Motor neuron (in vitro differentiated cells): ENCODE data around the gene FRMD4A. TPM values are rescaled to one million over a fixed set of nuclear protein-coding genes. Genes with fewer than 3 reads are reported as not detected.
"Not testable (repeated sequence)": the region's sequence is repeated elsewhere in the genome, so short reads cannot be mapped to it uniquely, and the experiment has no call there.

ENCODE experiments used
- ATAC-seq, 8 experiments: fragments of 200-7000 bp; cut with Tn5 transposase; replicated peaks in 6 of 8; 2 replicates each; pipeline ENCODE4 v1.8.0; 2021; ENCODE audit warnings: mild to moderate bottlenecking in 8 of 8, moderate library complexity in 8 of 8
- H3K27ac ChIP-seq, 2 donors: fragments of 250-450 bp; sonication (Bioruptor Pico); 2 replicates each; pipeline ENCODE4 v1.9.0; 2021; ENCODE audit warnings: antibody characterized with exemption in 2 of 2, mild to moderate bottlenecking in 2 of 2, moderate library complexity in 1 of 2
- H3K4me1 ChIP-seq, 2 donors: fragments of 250-450 bp; sonication (Bioruptor Pico); replicated peaks in 1 of 2; 2 replicates each; pipeline ENCODE4 v1.6.1; 2021; ENCODE audit warnings: antibody characterized with exemption in 2 of 2, mild to moderate bottlenecking in 2 of 2, moderate library complexity in 1 of 2
- H3K4me3 ChIP-seq, 5 donors: fragments of 250-450 bp; sonication (Bioruptor Pico); 2 replicates each; pipeline ENCODE4 v1.9.0; 2021; ENCODE audit warnings: antibody characterized with exemption in 5 of 5, mild to moderate bottlenecking in 5 of 5, moderate library complexity in 4 of 5
- WGBS, 10 experiments: fragments of 450-650 bp; shearing (Covaris generic); methylation state at CpG; one replicate each; pipeline ENCODE4 v1.0.0; 2022; 5-methylcytosine and 5-hydroxymethylcytosine counted together
- in situ Hi-C, 9 experiments: fragments of 400-800 bp; cut with MboI; loops; one replicate each; pipeline ENCODE4 v1.15.0; 2021; ENCODE audit warnings: low sequenced_read_pairs in 9 of 9, low pct_unique_long_range_greater_than_20kb in 2 of 9; ENCODE audit not compliant: unreplicated experiment in 9 of 9
- total RNA-seq, 8 experiments: library from RNA; unstranded; fragments of 300-600 nt; gene quantifications; 2 replicates each; pipeline versions ENCODE4 v1.2.3 to v1.2.4, GENCODE V29; 2022

Gene FRMD4A
- total RNA-seq, 8 experiments from 2014 or later, result 18.6 to 87.3 (median 44.5) TPM

- H3K27ac ChIP-seq, result no peak overlapping the region
- H3K4me3 ChIP-seq, result no peak overlapping the region
- WGBS, 10 experiments, result 0 to 100% (median 82%) methylated on average over 1 to 7 of the region's 7 CpGs
- in situ Hi-C loops, result no loop called here
- H3K4me1 ChIP-seq, result no peaks in the 10 kb centered on the region
- peak in 4 of 8 experiments; percentile 26 to 88 (median 83) for ATAC-seq
These were observed 375.2 kb downstream of the FRMD4A start for GRCh38 chr10:13955409-13956068.

DNA sequence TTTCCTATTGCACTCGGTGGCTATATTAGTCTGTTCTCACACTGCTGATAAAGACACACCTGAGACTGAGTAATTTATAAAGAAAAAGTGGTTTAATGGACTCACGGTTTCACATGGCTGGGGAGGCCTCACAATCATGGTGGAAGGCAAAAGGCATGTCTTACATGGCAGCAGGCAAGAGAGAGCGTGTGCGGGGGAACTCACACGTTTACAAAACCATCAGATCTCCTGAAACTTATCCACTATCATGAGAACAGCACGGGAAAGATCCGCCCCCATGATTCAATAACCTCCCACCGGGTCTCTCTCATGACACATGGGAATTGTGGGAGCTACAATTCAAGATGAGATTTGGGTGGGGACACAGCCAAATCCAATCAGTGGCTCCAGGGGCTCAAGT is 376.5 kb downstream of the FRMD4A start:
- ATAC-seq, H3K4me3 ChIP-seq, H3K4me1 ChIP-seq, in situ Hi-C loops, H3K27ac ChIP-seq: not testable (repeated sequence)
- WGBS, 10 experiments, result 85 to 100% (median 100%) methylated on average over 1 to 5 of the region's 8 CpGs; no CpG with 5 or more reads in 1 of the 10 experiments

DNA sequence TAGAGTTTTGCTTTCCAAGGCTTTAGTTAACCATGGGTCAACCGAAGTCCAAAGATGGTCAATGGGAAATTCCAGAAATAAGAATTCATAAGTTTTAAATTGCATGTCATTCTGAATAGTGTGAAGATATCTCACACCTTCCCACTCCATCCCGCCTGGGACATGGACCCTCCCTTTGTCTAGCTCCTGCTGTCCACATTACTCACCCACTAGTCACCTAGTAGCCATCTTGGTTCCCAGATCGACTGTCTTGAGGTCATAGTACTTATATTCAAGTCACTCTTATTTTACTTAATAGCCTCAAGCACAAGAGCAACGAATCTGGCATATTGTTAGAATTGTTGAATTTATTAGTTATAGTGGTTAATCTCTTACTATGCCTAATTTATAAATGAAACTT is 377.4 kb downstream of the FRMD4A start:
- in situ Hi-C loops, result no loop called here
- WGBS, 10 experiments, result 45 to 100% (median 89%) methylated on average over 1 to 4 of the region's 4 CpGs

DNA sequence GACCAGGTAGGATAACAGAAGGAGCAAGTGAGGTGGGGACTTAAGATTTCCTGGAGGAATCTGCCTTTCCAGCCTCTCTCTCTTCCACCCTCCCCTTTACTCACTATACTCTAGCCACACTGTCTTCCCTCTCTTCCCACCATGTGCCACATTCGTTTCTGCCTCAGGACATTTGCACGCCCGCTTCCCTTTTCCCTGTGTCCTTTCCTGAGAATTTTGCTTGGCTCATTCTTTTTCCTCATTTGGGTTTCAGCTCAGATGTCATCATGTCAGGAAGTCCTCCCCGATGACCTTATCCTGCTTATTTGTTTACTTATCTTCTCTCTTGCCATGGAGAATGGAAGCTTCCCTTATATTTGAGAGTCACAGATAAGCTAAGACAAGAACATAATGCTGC is 380.2 kb downstream of the FRMD4A start:
- Histone ChIP-seq H3K4me1 (peaks cover 10 to 12% of the 10 kb centered on the region in 2 donors), H3K27ac (no peak overlapping the region), H3K4me3 (no peak overlapping the region)
- WGBS, 10 experiments, result 76 to 100% (median 92%) methylated on average over 1 to 4 of the region's 4 CpGs; no CpG with 5 or more reads in 3 of the 10 experiments
- ATAC-seq, result no peak
- in situ Hi-C loops, result no loop called here

More for the DNA sequence above, 377.4 kb downstream of the FRMD4A start:
- H3K4me3 ChIP-seq, result no peak overlapping the region
- ATAC-seq, result no peak
- H3K4me1 ChIP-seq, result no peaks in the 10 kb centered on the region
- H3K27ac ChIP-seq, result no peak overlapping the region

DNA sequence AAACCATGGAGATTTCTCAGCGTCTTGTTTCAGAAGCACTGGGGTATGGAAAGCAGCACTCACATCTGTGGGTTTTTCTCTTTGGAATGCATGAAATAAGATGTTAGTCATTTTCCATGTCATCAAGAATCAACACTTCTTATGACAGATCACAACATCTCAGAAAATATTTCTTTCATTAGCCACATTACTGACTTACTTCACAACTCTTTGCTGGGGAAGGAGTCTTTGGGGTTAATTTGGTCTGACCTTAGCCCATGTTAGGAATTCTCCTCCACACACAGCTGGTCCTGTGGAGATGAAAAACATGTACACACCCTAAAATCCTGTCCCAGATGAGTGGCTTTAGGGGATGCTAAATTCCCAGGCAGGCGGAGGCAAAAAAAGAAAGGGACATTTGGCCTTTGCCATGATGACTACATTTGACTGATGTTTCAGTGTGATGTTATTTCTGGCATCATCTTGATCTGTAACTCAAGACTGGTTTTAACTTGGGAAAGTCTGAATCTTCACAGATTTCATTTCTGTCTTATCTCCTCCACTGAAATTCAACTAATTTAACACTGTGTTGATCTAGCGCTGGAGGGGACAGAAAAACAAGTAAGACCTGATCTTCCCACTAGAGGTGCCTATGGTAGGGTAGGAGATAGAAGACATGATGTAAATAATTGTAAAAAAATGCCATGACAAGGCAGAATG is 380.7 kb downstream of the FRMD4A start:
- WGBS, 10 experiments, result 0 to 100% (median 60%) methylated on average over 1 to 2 of the region's 3 CpGs; no CpG with 5 or more reads in 2 of the 10 experiments
- no peak overlapping the region for H3K4me3 ChIP-seq
- H3K27ac ChIP-seq, result no peak overlapping the region
- in situ Hi-C loops, result no loop called here
- peak in 3 of 8 experiments; percentile 62 to 93 (median 84) for ATAC-seq
- peaks cover 16% of the 10 kb centered on the region in 2 donors for H3K4me1 ChIP-seq

GRCh38 chr10:13946209-13946460 is 384.6 kb downstream of the FRMD4A start:
- Histone ChIP-seq H3K4me1 (peaks cover 18 to 22% of the 10 kb centered on the region in 2 donors), H3K27ac (peak overlapping the region in 1 of 2 donors; percentile 19), H3K4me3 (no peak overlapping the region)
- in situ Hi-C loops, result no loop called here
- peak in 1 of 8 experiments; percentile 52 for ATAC-seq
- WGBS, 10 experiments, result 52 to 100% (median 71%) methylated on average over 1 to 5 of the region's 5 CpGs; no CpG with 5 or more reads in 2 of the 10 experiments

DNA sequence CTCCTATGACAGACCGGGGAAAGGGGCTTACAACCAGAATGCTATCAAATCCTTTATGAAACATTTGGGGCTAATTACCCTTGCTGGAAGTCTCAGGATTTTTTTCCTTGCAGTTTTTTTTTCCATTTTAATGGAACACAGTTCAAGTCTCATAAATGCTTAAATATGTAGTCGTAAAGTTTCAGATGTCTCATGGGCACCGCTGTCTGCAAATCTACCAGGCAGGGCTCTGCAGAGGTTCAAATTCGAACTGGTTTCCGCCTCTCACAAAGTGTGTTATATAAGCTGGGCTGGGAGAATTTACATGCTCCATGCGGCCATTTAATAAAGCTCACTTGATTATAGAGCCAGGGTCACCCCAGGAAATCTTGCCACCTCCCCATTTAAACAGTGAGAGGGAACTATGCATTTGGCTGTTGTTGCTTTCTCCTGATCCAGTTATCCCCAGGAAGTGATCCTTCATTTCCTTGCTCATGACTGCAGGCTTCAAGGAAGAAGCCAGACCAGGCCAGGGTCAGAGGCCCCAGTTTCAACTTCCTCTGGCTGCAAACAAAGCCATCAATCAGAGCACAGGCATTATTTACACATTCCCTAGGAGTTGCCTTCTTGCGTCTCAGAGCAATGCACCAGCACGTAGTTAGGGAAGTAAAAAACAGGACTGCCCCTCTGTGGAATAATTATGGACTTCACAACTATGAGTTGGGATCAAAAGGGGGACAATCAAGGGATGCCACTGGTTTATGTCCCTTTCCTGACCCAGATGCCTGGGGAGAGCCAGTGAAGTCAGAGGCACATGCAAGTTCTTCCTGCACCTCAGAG is 385.1 kb downstream of the FRMD4A start:
- Histone ChIP-seq H3K27ac (peak overlapping the region; percentile 19 to 29), H3K4me1 (peaks cover 18 to 22% of the 10 kb centered on the region in 2 donors), H3K4me3 (no peak overlapping the region)
- WGBS, 10 experiments, result 38 to 92% (median 75%) methylated on average over 1 to 8 of the region's 8 CpGs
- ATAC-seq, result peak in 6 of 8 experiments; percentile 62 to 91 (median 89)
- in situ Hi-C loops, result no loop called here

DNA sequence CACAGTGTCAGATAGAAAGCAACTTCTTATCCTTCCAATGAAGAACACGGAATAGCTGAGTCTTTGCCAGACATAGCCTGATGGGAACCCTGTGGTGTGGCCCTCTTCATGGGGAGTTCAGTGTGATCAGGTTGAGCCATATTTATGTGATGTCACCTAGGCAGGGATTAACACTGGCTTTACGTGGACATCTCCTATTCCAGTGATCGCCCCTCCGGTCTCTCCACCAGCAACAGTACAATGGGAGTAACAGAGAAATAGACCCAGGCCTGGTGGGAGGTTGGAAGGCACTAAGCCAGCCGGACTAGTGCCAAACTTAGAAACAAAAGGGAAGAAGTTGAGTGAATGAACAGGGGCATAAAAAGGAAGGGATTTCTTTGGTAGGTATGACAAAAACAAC is 385.9 kb downstream of the FRMD4A start:
- no peak for ATAC-seq
- Histone ChIP-seq H3K27ac (no peak overlapping the region), H3K4me3 (no peak overlapping the region), H3K4me1 (peaks cover 18 to 22% of the 10 kb centered on the region in 2 donors)
- 78 to 100% (median 89%) methylated on average over 1 to 5 of the region's 5 CpGs; no CpG with 5 or more reads in 3 of the 10 experiments for WGBS, 10 experiments
- in situ Hi-C loops, result no loop called here

DNA sequence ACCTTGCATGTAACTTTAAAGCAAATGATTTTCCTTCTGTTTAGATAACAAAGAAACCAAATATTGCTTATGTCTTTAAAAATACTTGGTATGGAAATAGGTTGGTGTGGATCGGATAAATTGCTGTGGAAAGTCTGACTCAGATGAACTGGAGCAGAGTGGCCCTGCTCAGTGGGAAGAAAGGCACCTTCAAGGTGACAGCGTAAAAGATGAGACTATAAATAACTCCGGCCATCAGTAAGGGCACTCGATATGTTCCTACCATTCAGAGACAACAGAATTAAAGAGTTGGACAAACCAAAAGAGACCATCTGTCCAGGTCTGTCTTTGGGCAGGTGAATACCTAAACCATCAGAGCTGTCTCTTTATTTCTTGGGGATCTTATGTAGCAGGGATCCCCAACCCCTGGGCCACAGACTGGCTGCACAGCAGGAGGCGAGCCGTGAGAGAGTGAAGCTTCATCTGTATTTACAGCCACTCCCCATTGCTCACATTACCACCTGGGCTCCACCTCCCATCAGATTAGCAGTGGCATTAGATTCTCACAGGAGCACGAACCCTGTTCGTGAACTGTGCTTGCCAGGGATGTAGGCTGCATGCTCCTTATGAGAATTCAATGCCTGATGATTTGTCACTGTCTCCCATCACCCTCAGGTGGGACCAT is 386.9 kb downstream of the FRMD4A start:
- WGBS, 10 experiments, result 77 to 100% (median 90%) methylated on average over 2 to 8 of the region's 8 CpGs; no CpG with 5 or more reads in 1 of the 10 experiments
- Histone ChIP-seq H3K27ac (no peak overlapping the region), H3K4me1 (peaks cover 18 to 22% of the 10 kb centered on the region in 2 donors), H3K4me3 (no peak overlapping the region)
- in situ Hi-C loops, result no loop called here
- no peak for ATAC-seq

GRCh38 chr10:13942035-13942434 is 388.7 kb downstream of the FRMD4A start:
- no peak overlapping the region for H3K4me3 ChIP-seq
- in situ Hi-C loops, result no loop called here
- ATAC-seq, result peak in 7 of 8 experiments; percentile 48 to 88 (median 74)
- WGBS, 10 experiments, result 43 to 90% (median 80%) methylated on average over 1 to 4 of the region's 5 CpGs; no CpG with 5 or more reads in 5 of the 10 experiments
- H3K27ac ChIP-seq, result no peak overlapping the region
- H3K4me1 ChIP-seq, result peaks cover 18 to 22% of the 10 kb centered on the region in 2 donors

GRCh38 chr10:13939391-13939790 is 391.3 kb downstream of the FRMD4A start:
- in situ Hi-C loops, result no loop called here
- Histone ChIP-seq H3K4me1 (peaks cover 0 to 4% of the 10 kb centered on the region in 2 donors), H3K4me3 (no peak overlapping the region), H3K27ac (no peak overlapping the region)
- ATAC-seq, result peak in 1 of 8 experiments; percentile 62

DNA sequence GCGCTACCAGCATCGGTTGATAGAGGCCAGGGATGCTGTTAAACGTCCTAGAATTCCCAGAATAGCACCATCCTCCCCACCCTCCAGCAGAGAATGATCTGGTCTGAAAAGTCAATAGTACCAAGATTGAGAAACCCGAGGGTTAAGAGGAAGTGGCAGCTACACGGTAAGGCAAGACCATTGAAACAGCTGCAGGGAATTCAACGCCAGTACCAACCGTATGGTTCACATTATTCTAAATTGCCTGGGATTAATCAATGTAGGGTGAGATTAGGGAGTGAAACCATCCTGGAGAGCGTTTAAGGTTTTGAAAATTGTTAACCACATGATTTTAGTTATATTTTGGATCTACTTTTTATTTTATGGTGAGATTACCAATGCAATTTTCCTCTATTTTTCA is 391.8 kb downstream of the FRMD4A start:
- Histone ChIP-seq H3K4me1 (peaks cover 0 to 2% of the 10 kb centered on the region in 2 donors), H3K27ac (no peak overlapping the region), H3K4me3 (no peak overlapping the region)
- ATAC-seq, result peak in 1 of 8 experiments; percentile 58
- in situ Hi-C loops, result no loop called here
- 28 to 100% (median 71%) methylated on average over 2 to 7 of the region's 8 CpGs for WGBS, 10 experiments
